GM18858 (cell line): ENCODE measurements around the gene GPAM.
A peak's percentile ranks its signal among the peaks of the same experiment; 100 is the strongest.

Experiments used
- ATAC-seq: cut with Tn5 transposase; IDR thresholded peaks from one replicate; pipeline ENCODE4 v1.9.1; 2021; ENCODE audit not compliant: unreplicated experiment

Gene GPAM

GRCh38 chr10:112184379-112184778 is 814 bp upstream of the GPAM start:
- no peak for ATAC-seq

GRCh38 chr10:112184052-112184371 is 447 bp upstream of the GPAM start:
- ATAC-seq = no peak

- ATAC-seq = no peak
Observed at GRCh38 chr10:112182784-112183328, 709 bp downstream of the GPAM start.

GRCh38 chr10:112177247-112177646 is 6.3 kb downstream of the GPAM start:
- no peak for ATAC-seq

GRCh38 chr10:112176543-112176942 is 7.0 kb downstream of the GPAM start:
- no peak for ATAC-seq

- ATAC-seq = no peak
Observed at GRCh38 chr10:112175409-112175808, 8.2 kb downstream of the GPAM start.

- ATAC-seq = no peak
Observed at GRCh38 chr10:112173206-112173605, 10.4 kb downstream of the GPAM start.

- ATAC-seq = no peak
Observed at GRCh38 chr10:112168733-112169132, 14.8 kb downstream of the GPAM start.

- no peak for ATAC-seq
Observed at GRCh38 chr10:112166800-112167199, 16.8 kb downstream of the GPAM start.

- ATAC-seq = no peak
Observed at GRCh38 chr10:112161757-112162518, 21.6 kb downstream of the GPAM start.

- ATAC-seq = no peak
Observed at GRCh38 chr10:112160834-112161233, 22.7 kb downstream of the GPAM start.

GRCh38 chr10:112159469-112159868 is 24.1 kb downstream of the GPAM start:
- ATAC-seq = no peak

GRCh38 chr10:112151524-112152039 is 32.0 kb downstream of the GPAM start:
- no peak for ATAC-seq

- no peak for ATAC-seq
Observed at GRCh38 chr10:112148331-112148730, 35.2 kb downstream of the GPAM start.

GRCh38 chr10:112146799-112147198 is 36.8 kb downstream of the GPAM start:
- ATAC-seq = no peak

- no peak for ATAC-seq
Observed at GRCh38 chr10:112145263-112145662, 38.3 kb downstream of the GPAM start.

GRCh38 chr10:112143420-112143819 is 40.1 kb downstream of the GPAM start:
- ATAC-seq = no peak

GRCh38 chr10:112141292-112141691 is 42.3 kb downstream of the GPAM start:
- no peak for ATAC-seq

GRCh38 chr10:112140110-112140970 is 43.2 kb downstream of the GPAM start:
- ATAC-seq = peak; percentile 98

- no peak for ATAC-seq
Observed at GRCh38 chr10:112139176-112139575, 44.4 kb downstream of the GPAM start.

- ATAC-seq = no peak
Observed at GRCh38 chr10:112137154-112137987, 46.2 kb downstream of the GPAM start.
